Breast epithelium (tissue), 4 donors: Measurements from ENCODE around the gene CLIP1. TPM values are rescaled to one million over a fixed set of nuclear protein-coding genes. Genes with fewer than 3 reads are reported as not detected.
A peak's percentile ranks its signal among the peaks of the same experiment; 100 is the strongest.

Experiments used
- DNase-seq, 2 donors: peaks; one replicate each; pipeline ENCODE4 v3.0.0-alpha.2; 2019; ENCODE audit warnings: low spot score in 2 of 2
- H3K27ac ChIP-seq, 2 donors: fragments of 200-600 bp; sonication (generic) in 1 of 2; one replicate each; pipeline ENCODE4 v1.5.1; 2016 to 2019; ENCODE audit warnings: mild to moderate bottlenecking in 1 of 2
- H3K27me3 ChIP-seq, 2 donors: fragments of 200-600 bp; sonication (generic) in 1 of 2; one replicate each; pipeline versions ENCODE4 v1.5.1 to v1.6.0; 2017 to 2019; ENCODE audit warnings: control low read depth in 1 of 2, mild to moderate bottlenecking in 1 of 2
- H3K36me3 ChIP-seq: fragments of 200-600 bp; one replicate; pipeline ENCODE4 v1.5.1; 2019
- H3K4me1 ChIP-seq, 2 donors: fragments of 200-600 bp; sonication (generic); one replicate each; pipeline ENCODE4 v1.5.1; 2016 to 2019; ENCODE audit warnings: control low read depth in 1 of 2
- H3K4me3 ChIP-seq, 3 donors: fragments of 200-600 bp; sonication (generic); 1 replicate in 2 of 3; 2 replicates in 1 of 3; pipeline ENCODE4 v1.5.1; 2016 to 2019; ENCODE audit warnings: mild to moderate bottlenecking in 3 of 3, moderate library complexity in 2 of 3
- H3K9me3 ChIP-seq, 2 donors: fragments of 200-600 bp; sonication (generic) in 1 of 2; one replicate each; pipeline ENCODE4 v1.5.1; 2016 to 2019; ENCODE audit warnings: control low read depth in 1 of 2
- POLR2A ChIP-seq: fragments of 450-650 bp; IDR thresholded peaks from one replicate; pipeline ENCODE4 v1.6.1; 2016; ENCODE audit warnings: antibody characterized with exemption, mild to moderate bottlenecking, moderate library complexity
- POLR2AphosphoS5 ChIP-seq, 3 donors: sonication (generic); formaldehyde crosslinking; IDR thresholded peaks; one replicate each; pipeline ENCODE4 v1.6.1; 2017; ENCODE audit warnings: antibody characterized with exemption in 3 of 3
- intact Hi-C: fragments of 100-400 bp; cut with DNase I; formaldehyde crosslinking; loops from one replicate; pipeline ENCODE4 v1.15.1; 2023; ENCODE audit warnings: low total_unique reads
- total RNA-seq, 3 donors: library from RNA; depleted of rRNA; stranded (reverse); fragments of >200 nt; gene quantifications; one replicate each; pipeline ENCODE4 v1.1.0, GENCODE V29; 2016
- TF ChIP-seq, protein P1 (sequence below), 3 donors: fragments of 450-650 bp; IDR thresholded peaks; one replicate each; pipeline ENCODE4 v1.5.1; 2016 to 2017; ENCODE audit warnings: antibody characterized with exemption in 3 of 3, mild to moderate bottlenecking in 3 of 3, moderate library complexity in 3 of 3

Gene CLIP1
- total RNA-seq, 3 donors from 2014 or later, result 86.9 to 126 (median 108) TPM

DNA sequence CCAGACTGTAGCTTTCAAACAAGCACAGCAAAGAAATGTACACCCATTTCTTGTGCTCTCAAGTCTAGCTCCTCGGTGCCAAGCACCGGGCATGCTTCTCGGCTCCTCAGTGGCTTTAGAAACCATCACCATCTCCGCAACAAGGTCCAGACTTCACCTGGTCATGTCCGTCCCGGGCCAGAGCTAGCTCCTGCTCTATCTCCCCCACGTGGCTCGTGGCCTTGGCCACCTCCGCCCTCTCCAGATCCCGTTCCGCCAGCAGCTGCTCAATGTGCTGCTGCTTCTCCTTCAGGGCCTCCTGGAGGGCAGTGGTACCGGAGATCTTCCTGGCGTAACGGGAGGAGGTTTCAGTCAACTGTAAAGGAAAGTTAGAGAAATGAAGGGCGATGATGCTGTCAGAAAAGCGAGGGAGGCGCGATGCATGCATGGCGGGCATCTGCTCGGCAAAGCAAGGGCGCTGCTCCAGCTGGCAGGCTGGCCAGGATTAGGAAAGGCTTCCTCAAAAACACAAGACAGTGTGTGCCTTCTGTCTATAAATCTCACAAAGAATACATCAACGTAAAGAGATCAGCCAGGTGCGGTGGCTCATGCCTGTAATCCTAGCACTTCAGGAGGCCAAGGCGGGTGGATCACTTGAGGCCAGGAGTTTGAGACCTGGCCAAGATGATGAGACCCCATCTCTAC, 67.4 kb downstream of the CLIP1 start:
- no peak overlapping the region for H3K27ac ChIP-seq
- no peaks in the 10 kb centered on the region for H3K9me3 ChIP-seq
- H3K36me3 ChIP-seq, result peaks cover 3% of the 10 kb centered on the region

DNA sequence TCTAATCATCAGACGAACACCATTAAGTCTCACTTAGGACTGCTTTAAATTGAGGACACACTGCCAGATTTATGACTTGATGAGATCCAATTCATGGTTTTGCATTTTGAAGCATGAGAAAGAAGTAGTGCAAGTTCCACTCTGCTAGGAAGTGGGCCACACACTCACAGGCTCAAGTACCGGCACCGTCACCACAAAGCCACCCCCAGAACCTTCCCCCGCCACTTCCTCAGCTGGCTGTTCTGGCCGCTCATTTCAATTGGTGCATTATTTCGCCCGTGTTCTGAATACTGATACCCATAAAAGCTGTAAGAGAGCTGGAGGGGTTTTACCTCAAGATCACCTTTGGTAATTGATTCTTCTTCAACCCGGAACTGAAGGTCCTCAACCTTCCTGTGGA, 70.1 kb downstream of the CLIP1 start:
- Histone ChIP-seq H3K36me3 (peaks cover 3% of the 10 kb centered on the region), H3K27ac (no peak overlapping the region), H3K4me1 (no peaks in the 10 kb centered on the region), H3K27me3 (no peaks in the 10 kb centered on the region), H3K4me3 (no peak overlapping the region), H3K9me3 (no peaks in the 10 kb centered on the region)
- DNase-seq, result no peak
- TF ChIP-seq, protein P1, sequence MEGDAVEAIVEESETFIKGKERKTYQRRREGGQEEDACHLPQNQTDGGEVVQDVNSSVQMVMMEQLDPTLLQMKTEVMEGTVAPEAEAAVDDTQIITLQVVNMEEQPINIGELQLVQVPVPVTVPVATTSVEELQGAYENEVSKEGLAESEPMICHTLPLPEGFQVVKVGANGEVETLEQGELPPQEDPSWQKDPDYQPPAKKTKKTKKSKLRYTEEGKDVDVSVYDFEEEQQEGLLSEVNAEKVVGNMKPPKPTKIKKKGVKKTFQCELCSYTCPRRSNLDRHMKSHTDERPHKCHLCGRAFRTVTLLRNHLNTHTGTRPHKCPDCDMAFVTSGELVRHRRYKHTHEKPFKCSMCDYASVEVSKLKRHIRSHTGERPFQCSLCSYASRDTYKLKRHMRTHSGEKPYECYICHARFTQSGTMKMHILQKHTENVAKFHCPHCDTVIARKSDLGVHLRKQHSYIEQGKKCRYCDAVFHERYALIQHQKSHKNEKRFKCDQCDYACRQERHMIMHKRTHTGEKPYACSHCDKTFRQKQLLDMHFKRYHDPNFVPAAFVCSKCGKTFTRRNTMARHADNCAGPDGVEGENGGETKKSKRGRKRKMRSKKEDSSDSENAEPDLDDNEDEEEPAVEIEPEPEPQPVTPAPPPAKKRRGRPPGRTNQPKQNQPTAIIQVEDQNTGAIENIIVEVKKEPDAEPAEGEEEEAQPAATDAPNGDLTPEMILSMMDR (IDR thresholded peaks at IDR 0.05), result no peak
- TF ChIP-seq POLR2AphosphoS5 (IDR thresholded peaks at IDR 0.05) (no peak), POLR2A (no peak)
- intact Hi-C loops, result no loop called here

More for the DNA sequence above, 67.4 kb downstream of the CLIP1 start:
- no peaks in the 10 kb centered on the region for H3K4me1 ChIP-seq
- TF ChIP-seq POLR2A (no peak), POLR2AphosphoS5 (IDR thresholded peaks at IDR 0.05) (no peak)
- TF ChIP-seq, protein P1 (IDR thresholded peaks at IDR 0.05), result no peak
- H3K4me3 ChIP-seq, result no peak overlapping the region
- DNase-seq, result no peak
- no peaks in the 10 kb centered on the region for H3K27me3 ChIP-seq
- intact Hi-C loops, result no loop called here

DNA sequence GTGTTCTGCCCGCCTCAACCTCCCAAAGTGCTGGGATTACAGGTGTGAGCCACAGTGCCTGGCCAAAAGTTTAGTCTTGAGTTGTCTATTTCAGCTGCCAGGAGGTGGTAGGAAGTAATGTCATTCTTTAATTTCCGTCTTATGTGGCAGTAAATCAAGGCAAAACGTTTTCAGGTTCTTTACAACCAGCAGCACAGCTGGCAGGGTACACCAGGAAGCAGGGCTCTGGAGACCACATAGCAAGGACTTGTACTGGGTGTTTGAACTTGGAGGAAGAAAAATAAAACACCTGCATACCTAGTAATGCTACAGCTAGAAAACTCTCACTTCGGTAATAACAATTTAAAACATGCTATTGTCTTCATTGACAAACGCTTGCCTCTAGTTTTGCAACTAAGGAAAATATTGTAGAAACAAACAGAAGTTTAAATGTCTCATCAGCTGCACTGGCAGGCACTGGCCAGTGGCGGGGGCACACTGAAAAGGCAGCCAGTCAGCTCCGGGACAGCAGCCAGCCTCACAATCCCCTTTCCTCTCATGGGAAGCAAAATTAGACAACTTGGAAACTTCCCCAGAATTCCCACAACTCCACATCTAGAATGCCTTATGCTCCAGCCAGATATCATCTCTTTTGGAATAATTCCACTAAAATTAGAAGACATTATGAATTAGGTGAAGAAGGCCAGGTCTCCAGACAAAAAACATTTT, 72.2 kb downstream of the CLIP1 start:
- H3K27me3 ChIP-seq, result no peaks in the 10 kb centered on the region
- TF ChIP-seq, protein P1 (IDR thresholded peaks at IDR 0.05), result no peak
- TF ChIP-seq POLR2AphosphoS5 (IDR thresholded peaks at IDR 0.05), result no peak
- no peak for TF ChIP-seq POLR2A
- H3K4me1 ChIP-seq, result no peaks in the 10 kb centered on the region
- H3K4me3 ChIP-seq, result no peak overlapping the region
- peak overlapping the region; percentile 20 to 25 for H3K27ac ChIP-seq
- H3K9me3 ChIP-seq, result no peaks in the 10 kb centered on the region
- DNase-seq, result no peak
- H3K36me3 ChIP-seq, result peaks cover 3% of the 10 kb centered on the region
- intact Hi-C loops, result no loop called here

DNA sequence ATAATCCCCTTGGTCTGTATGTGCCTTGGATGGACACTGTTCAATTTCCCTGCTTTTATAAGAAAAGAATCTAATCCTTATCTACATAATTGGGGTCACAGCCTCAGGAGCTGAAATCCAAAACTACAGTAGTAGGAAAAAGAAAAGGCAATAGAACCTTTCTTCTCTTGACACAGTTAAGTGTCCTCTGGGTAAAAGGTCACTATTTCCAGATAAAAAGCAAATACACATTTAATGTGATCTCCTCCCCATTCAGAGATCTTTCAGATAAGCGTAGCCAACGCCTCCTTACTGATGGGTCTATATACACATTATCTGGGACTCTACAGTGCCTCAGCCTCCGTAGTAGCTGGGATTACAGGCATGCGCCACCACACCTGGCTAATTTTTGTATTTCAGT, 73.4 kb downstream of the CLIP1 start:
- intact Hi-C loops, result no loop called here
- Histone ChIP-seq H3K9me3 (no peaks in the 10 kb centered on the region), H3K27ac (no peak overlapping the region), H3K27me3 (no peaks in the 10 kb centered on the region), H3K4me3 (no peak overlapping the region), H3K36me3 (peaks cover 3% of the 10 kb centered on the region), H3K4me1 (no peaks in the 10 kb centered on the region)
- TF ChIP-seq POLR2A, result no peak
- TF ChIP-seq, protein P1 (IDR thresholded peaks at IDR 0.05), result no peak
- no peak for TF ChIP-seq POLR2AphosphoS5 (IDR thresholded peaks at IDR 0.05)
- DNase-seq, result no peak

DNA sequence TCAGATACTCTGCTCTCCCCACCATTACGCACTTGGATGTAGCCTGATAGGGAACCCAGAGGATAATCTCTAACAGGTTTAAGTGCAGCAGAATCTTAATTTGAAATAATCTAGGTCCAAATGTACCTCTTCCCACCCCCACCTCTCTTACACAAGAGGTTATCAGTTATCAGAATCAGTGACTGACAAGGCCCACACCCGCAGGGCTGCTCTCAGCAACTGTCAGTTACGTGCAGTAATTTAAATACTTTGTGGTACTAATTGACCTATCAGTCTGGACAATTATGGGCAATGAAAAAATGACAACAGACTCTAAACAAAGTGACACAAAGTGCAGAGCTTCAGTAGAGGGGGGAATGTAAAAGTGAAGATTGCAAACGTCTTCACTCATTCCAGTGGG, 74.0 kb downstream of the CLIP1 start:
- Histone ChIP-seq H3K9me3 (no peaks in the 10 kb centered on the region), H3K27me3 (no peaks in the 10 kb centered on the region), H3K36me3 (peaks cover 3% of the 10 kb centered on the region), H3K27ac (no peak overlapping the region), H3K4me3 (no peak overlapping the region), H3K4me1 (no peaks in the 10 kb centered on the region)
- intact Hi-C loops, result no loop called here
- no peak for DNase-seq
- TF ChIP-seq, protein P1 (IDR thresholded peaks at IDR 0.05), result no peak
- no peak for TF ChIP-seq POLR2A
- TF ChIP-seq POLR2AphosphoS5 (IDR thresholded peaks at IDR 0.05), result no peak
